ENCODE data around the gene CLIP4. TPM values are rescaled to one million over a fixed set of nuclear protein-coding genes. Genes with fewer than 3 reads are reported as not detected.

Gene CLIP4
- polyA plus RNA-seq, 1 experiment, result 71.4 TPM

DNA sequence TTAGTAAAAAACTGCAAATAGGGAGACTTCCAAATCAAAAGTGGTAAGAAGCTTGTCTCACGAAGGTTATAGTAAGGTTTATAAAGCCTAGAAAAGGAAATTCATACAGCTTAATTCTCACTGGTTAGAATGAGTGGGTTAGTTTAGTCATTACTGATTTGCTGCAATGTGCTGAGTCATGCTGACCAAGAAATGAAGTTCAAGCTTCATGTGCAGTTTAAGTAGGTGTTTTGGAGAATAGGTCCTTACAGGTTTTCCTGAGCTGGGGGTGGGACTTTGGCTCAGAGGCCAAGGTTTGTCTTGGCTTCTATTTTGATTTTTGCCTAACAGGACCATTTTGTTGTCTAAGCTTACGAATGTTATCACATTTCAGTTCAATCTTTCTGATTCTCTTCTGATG lies 15.1 kb downstream of the CLIP4 start:
- Histone ChIP-seq H3K27ac (ENCODE audit: low read depth, low read length) (peak overlapping the region; percentile 97), H3K9me3 (ENCODE audit: control insufficient read depth, insufficient read depth, low read length) (peaks cover 6% of the 10 kb centered on the region; the same call in 1 of the 2 replicates), H3K4me3 (ENCODE audit: low read depth, low read length) (peak overlapping the region; percentile 43), H3K27me3 (ENCODE audit: control insufficient read depth, insufficient read depth, low read length) (no peaks in the 10 kb centered on the region)
- no peak for DNase-seq (ENCODE audit: low read depth, low spot score)
- POLR2A ChIA-PET, result interaction anchor here (1.2 to 2.5 kb wide), 5 partner anchors 13 to 260 kb away, joined by 3 to 17 read pairs (median 4); partner anchors contain the start of gene TRMT61B
- CTCF ChIA-PET, result no interaction called here
- no peak for TF ChIP-seq CTCF (IDR thresholded peaks at IDR 0.05; ENCODE audit: low read depth, low read length)

DNA sequence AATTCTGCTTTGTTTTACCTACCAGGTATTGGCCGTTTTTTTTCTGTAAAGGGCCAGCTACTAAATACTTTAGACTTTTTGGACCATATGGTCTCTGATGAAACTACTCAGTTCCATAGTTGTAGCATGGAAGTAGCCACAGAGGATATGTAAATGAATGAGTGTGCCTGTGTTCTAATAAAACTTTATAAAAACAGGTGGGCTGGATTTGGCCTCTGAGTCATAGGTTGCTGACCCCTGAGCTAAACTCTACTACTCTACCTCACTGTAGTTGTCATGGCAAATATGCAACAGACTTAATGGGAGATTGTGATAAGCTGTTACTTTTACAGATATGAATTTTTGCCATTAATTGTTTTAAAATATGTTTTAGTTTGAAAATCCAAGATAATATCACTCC lies 19.7 kb downstream of the CLIP4 start:
- no peaks in the 10 kb centered on the region for H3K27me3 ChIP-seq (ENCODE audit: control insufficient read depth, insufficient read depth, low read length)
- no peak for DNase-seq (ENCODE audit: low read depth, low spot score)
- no peak for TF ChIP-seq CTCF (IDR thresholded peaks at IDR 0.05; ENCODE audit: low read depth, low read length)
- no peaks in the 10 kb centered on the region for H3K9me3 ChIP-seq (ENCODE audit: control insufficient read depth, insufficient read depth, low read length)
- ChIA-PET CTCF (no interaction called here), POLR2A (no interaction called here)
- H3K27ac ChIP-seq (ENCODE audit: low read depth, low read length), result no peak overlapping the region
- H3K4me3 ChIP-seq (ENCODE audit: low read depth, low read length), result no peak overlapping the region

DNA sequence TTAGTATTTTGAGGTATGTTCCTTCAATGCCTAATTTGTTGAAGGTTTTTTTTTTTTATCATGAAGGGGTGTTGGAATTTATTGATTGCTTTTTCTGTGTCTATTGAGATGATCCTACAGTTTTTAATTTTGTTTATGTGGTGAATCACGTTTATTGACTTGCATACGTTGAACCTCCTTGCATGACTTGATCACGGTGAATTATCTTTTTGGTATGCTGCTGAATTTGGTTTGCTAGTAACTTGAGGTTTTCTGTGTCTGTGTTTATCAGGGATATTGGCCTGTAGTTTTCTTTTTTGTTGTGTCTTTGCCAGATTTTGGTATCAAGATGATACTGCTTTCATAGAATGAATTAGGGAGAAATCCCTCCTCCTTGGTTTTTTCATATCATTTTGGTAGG lies 23.9 kb downstream of the CLIP4 start:
- H3K27me3 ChIP-seq (ENCODE audit: control insufficient read depth, insufficient read depth, low read length), result no peaks in the 10 kb centered on the region
- CTCF ChIA-PET, result no interaction called here
- DNase-seq (ENCODE audit: low read depth, low spot score), result no peak
- POLR2A ChIA-PET, result no interaction called here
- H3K4me3 ChIP-seq (ENCODE audit: low read depth, low read length), result no peak overlapping the region
- no peak for TF ChIP-seq CTCF (IDR thresholded peaks at IDR 0.05; ENCODE audit: low read depth, low read length)
- no peak overlapping the region for H3K27ac ChIP-seq (ENCODE audit: low read depth, low read length)
- no peaks in the 10 kb centered on the region for H3K9me3 ChIP-seq (ENCODE audit: control insufficient read depth, insufficient read depth, low read length)

DNA sequence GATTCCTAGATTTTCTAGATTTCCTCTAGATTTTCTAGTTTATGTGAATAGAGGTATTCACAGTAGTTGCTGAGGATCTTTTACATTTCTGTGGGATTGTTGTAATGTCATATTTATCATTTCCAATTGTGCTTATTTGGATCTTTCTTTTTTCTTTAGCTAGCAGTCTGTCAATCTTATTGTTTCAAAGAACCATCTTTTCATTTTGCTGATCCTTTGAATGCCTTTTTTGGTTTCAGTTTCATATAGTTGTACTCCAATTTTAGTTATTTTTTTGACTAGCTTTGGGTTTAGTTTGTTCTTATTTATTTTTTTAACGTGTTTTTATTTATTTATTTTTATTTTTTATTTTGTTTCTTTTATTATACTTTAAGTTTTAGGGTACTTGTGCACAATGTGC lies 24.5 kb downstream of the CLIP4 start:
- CTCF ChIA-PET, result no interaction called here
- TF ChIP-seq CTCF (IDR thresholded peaks at IDR 0.05; ENCODE audit: low read depth, low read length), result no peak
- Histone ChIP-seq H3K4me3 (ENCODE audit: low read depth, low read length) (no peak overlapping the region), H3K9me3 (ENCODE audit: control insufficient read depth, insufficient read depth, low read length) (no peaks in the 10 kb centered on the region), H3K27ac (ENCODE audit: low read depth, low read length) (no peak overlapping the region), H3K27me3 (ENCODE audit: control insufficient read depth, insufficient read depth, low read length) (no peaks in the 10 kb centered on the region)
- POLR2A ChIA-PET, result no interaction called here
- no peak for DNase-seq (ENCODE audit: low read depth, low spot score)

DNA sequence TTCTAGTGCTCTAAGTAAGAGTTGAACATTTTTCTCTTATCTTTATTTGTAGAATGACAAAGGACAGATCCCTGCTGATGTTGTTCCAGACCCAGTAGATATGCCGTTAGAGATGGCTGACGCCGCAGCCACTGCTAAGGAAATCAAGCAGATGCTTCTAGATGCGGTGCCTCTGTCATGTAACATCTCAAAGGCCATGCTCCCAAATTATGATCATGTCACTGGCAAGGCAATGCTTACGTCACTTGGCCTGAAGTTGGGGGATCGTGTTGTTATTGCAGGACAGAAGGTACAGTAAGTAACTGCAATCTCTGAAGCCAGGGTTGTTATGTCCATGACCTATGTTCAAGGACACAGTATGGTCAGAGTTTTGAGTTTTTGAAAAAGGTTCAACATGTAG lies 28.4 kb downstream of the CLIP4 start:
- H3K27me3 ChIP-seq (ENCODE audit: control insufficient read depth, insufficient read depth, low read length), result no peaks in the 10 kb centered on the region
- H3K27ac ChIP-seq (ENCODE audit: low read depth, low read length), result no peak overlapping the region
- no peak for DNase-seq (ENCODE audit: low read depth, low spot score)
- TF ChIP-seq CTCF (IDR thresholded peaks at IDR 0.05; ENCODE audit: low read depth, low read length), result no peak
- ChIA-PET CTCF (no interaction called here), POLR2A (no interaction called here)
- H3K4me3 ChIP-seq (ENCODE audit: low read depth, low read length), result no peak overlapping the region
- H3K9me3 ChIP-seq (ENCODE audit: control insufficient read depth, insufficient read depth, low read length), result no peaks in the 10 kb centered on the region
